ENCODE results near the gene SASH3. TPM values are rescaled to one million over a fixed set of nuclear protein-coding genes. Genes with fewer than 3 reads are reported as not detected.

The SASH3 gene
- total and polyA plus RNA-seq, 2 donors (not counting 1 experiment from before 2014, with no cell fraction given), result not detected

DNA sequence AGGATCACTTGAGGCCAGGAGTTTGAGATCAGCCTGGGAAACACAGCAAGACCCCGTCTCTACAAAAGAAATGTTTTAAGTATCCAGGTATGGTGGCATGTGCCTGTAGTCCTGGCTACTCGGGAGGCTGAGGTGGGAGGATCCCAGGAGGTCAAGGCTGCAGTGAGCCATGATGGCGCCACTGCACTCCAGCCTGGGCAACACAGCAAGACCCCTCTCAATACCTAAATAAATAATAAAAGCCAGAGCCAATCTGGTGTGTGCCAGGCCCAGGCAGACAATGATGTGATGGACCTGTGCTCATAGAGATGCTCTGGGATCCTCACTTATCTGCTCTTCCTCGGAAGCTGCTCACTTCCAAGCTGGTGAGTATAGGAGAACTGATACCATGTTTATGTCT is 18.2 kb upstream of the SASH3 start:
- no peak for TF ChIP-seq CTCF (conservative IDR thresholded peaks at IDR 0.05 in 1 of 2, IDR thresholded peaks at IDR 0.05 in 1 of 2; ENCODE audit: low read depth in 1 of 2, low read length in 2 of 2)
- TF ChIP-seq EZH2 (IDR thresholded peaks at IDR 0.05; ENCODE audit: low read length, missing control alignments), result no peak

GRCh38 chrX:129762448-129762847 is 17.3 kb upstream of the SASH3 start:
- TF ChIP-seq EZH2 (IDR thresholded peaks at IDR 0.05; ENCODE audit: low read length, missing control alignments) (no peak), CTCF (conservative IDR thresholded peaks at IDR 0.05 in 1 of 2, IDR thresholded peaks at IDR 0.05 in 1 of 2; ENCODE audit: low read depth in 1 of 2, low read length in 2 of 2) (no peak)
- Histone ChIP-seq H3K9ac (ENCODE audit: insufficient read depth, low read length) (no peak overlapping the region), H3K36me3 (ENCODE audit: control insufficient read depth, insufficient read depth, low read length) (no peaks in the 10 kb centered on the region), H3K4me2 (ENCODE audit: extremely low read depth, insufficient read depth, low read length) (no peak overlapping the region), H3K27ac (ENCODE audit: insufficient read depth, low read length) (no peak overlapping the region), H3K79me2 (ENCODE audit: control insufficient read depth, insufficient read depth, low read length) (no peaks in the 10 kb centered on the region), H3K4me3 (replicated peaks in 1 of 4; ENCODE audit: control extremely low read depth in 1 of 4, insufficient read depth in 1 of 4, low read depth in 3 of 4, low read length in 4 of 4) (no peak overlapping the region), H3K9me3 (ENCODE audit: control insufficient read depth, insufficient read depth, low read depth, low read length) (no peaks in the 10 kb centered on the region), H3K27me3 (ENCODE audit: control insufficient read depth, insufficient read depth, low read length) (no peaks in the 10 kb centered on the region), H4K20me1 (ENCODE audit: control insufficient read depth, extremely low read depth, insufficient read depth, low read length) (no peaks in the 10 kb centered on the region), H2AFZ (ENCODE audit: low read length) (no peak overlapping the region), H3K4me1 (ENCODE audit: control insufficient read depth, extremely low read depth, insufficient read depth, low read length) (no peaks in the 10 kb centered on the region)
- DNase-seq (ENCODE audit: low read depth in 2 of 2), result no peak

More for the DNA sequence above, 18.2 kb upstream of the SASH3 start:
- no peaks in the 10 kb centered on the region for H3K4me1 ChIP-seq (ENCODE audit: control insufficient read depth, extremely low read depth, insufficient read depth, low read length)
- H3K27ac ChIP-seq (ENCODE audit: insufficient read depth, low read length), result no peak overlapping the region
- H3K9ac ChIP-seq (ENCODE audit: insufficient read depth, low read length), result no peak overlapping the region
- no peak for DNase-seq (ENCODE audit: low read depth in 2 of 2)
- no peaks in the 10 kb centered on the region for H3K27me3 ChIP-seq (ENCODE audit: control insufficient read depth, insufficient read depth, low read length)
- no peaks in the 10 kb centered on the region for H4K20me1 ChIP-seq (ENCODE audit: control insufficient read depth, extremely low read depth, insufficient read depth, low read length)
- no peak overlapping the region for H3K4me2 ChIP-seq (ENCODE audit: extremely low read depth, insufficient read depth, low read length)
- no peak overlapping the region for H3K4me3 ChIP-seq (replicated peaks in 1 of 4; ENCODE audit: control extremely low read depth in 1 of 4, insufficient read depth in 1 of 4, low read depth in 3 of 4, low read length in 4 of 4)
- H3K9me3 ChIP-seq (ENCODE audit: control insufficient read depth, insufficient read depth, low read depth, low read length), result no peaks in the 10 kb centered on the region
- H3K36me3 ChIP-seq (ENCODE audit: control insufficient read depth, insufficient read depth, low read length), result no peaks in the 10 kb centered on the region
- no peak overlapping the region for H2AFZ ChIP-seq (ENCODE audit: low read length)
- no peaks in the 10 kb centered on the region for H3K79me2 ChIP-seq (ENCODE audit: control insufficient read depth, insufficient read depth, low read length)

- no peaks in the 10 kb centered on the region for H3K27me3 ChIP-seq (ENCODE audit: control insufficient read depth, insufficient read depth, low read length)
- H3K27ac ChIP-seq (ENCODE audit: insufficient read depth, low read length), result no peak overlapping the region
- H2AFZ ChIP-seq (ENCODE audit: low read length), result no peak overlapping the region
- no peaks in the 10 kb centered on the region for H3K9me3 ChIP-seq (ENCODE audit: control insufficient read depth, insufficient read depth, low read depth, low read length)
- no peaks in the 10 kb centered on the region for H3K36me3 ChIP-seq (ENCODE audit: control insufficient read depth, insufficient read depth, low read length)
- no peaks in the 10 kb centered on the region for H3K4me1 ChIP-seq (ENCODE audit: control insufficient read depth, extremely low read depth, insufficient read depth, low read length)
- no peaks in the 10 kb centered on the region for H3K79me2 ChIP-seq (ENCODE audit: control insufficient read depth, insufficient read depth, low read length)
- no peak for DNase-seq (ENCODE audit: low read depth in 2 of 2)
- no peaks in the 10 kb centered on the region for H4K20me1 ChIP-seq (ENCODE audit: control insufficient read depth, extremely low read depth, insufficient read depth, low read length)
- no peak for TF ChIP-seq CTCF (conservative IDR thresholded peaks at IDR 0.05 in 1 of 2, IDR thresholded peaks at IDR 0.05 in 1 of 2; ENCODE audit: low read depth in 1 of 2, low read length in 2 of 2)
- no peak for TF ChIP-seq EZH2 (IDR thresholded peaks at IDR 0.05; ENCODE audit: low read length, missing control alignments)
- H3K4me2 ChIP-seq (ENCODE audit: extremely low read depth, insufficient read depth, low read length), result no peak overlapping the region
- H3K4me3 ChIP-seq (replicated peaks in 1 of 4; ENCODE audit: control extremely low read depth in 1 of 4, insufficient read depth in 1 of 4, low read depth in 3 of 4, low read length in 4 of 4), result no peak overlapping the region
- no peak overlapping the region for H3K9ac ChIP-seq (ENCODE audit: insufficient read depth, low read length)
Observed at GRCh38 chrX:129763666-129764065, 16.1 kb upstream of the SASH3 start.

Data from fibroblast of lung (primary cell).